GM10248 (cell line): ENCODE measurements around the gene SRRM2.

Experiments
- CTCF ChIA-PET: fragments of 300-600 bp; sonication (Branson Sonifier 250); formaldehyde crosslinking; extraction: SDS; loops from one replicate; lab custom pipeline; 2021; ENCODE audit warnings: antibody characterized with exemption; lab: Yijun Ruan, JAX
- POLR2A ChIA-PET: fragments of 350-650 bp; sonication (Branson Sonifier 250); formaldehyde crosslinking; extraction: SDS; loops from one replicate; lab custom pipeline; 2020; ENCODE audit warnings: antibody characterized with exemption; lab: Yijun Ruan, JAX
- DNase-seq: peaks from one replicate; pipeline ENCODE4 v3.0.0; 2012; ENCODE audit errors: extremely low spot score
- CTCF ChIP-seq: IDR thresholded peaks from 2 replicates; pipeline ENCODE4 v1.5.1; 2012; ENCODE audit warnings: mild to moderate bottlenecking, low read depth; ENCODE audit errors: extremely low read depth, missing control alignments, control extremely low read depth

The SRRM2 gene

GRCh38 chr16:2765462-2766404 is 13.3 kb downstream of the SRRM2 start:
- no peak for TF ChIP-seq CTCF
- DNase-seq, result no peak
- POLR2A ChIA-PET, result no interaction called here
- CTCF ChIA-PET, result interaction anchor here (1.2 to 2.1 kb wide), 3 partner anchors 10 to 103 kb away, joined by 3 to 4 read pairs (median 3); no protein-coding TSS in a partner anchor

- ChIA-PET CTCF (interaction anchor here (1.2 to 2.1 kb wide), 3 partner anchors 10 to 102 kb away, joined by 3 to 4 read pairs (median 3); no protein-coding TSS in a partner anchor), POLR2A (interaction anchor here (1.1 kb wide), 1 partner anchor 25 kb away, joined by 3 read pairs; no protein-coding TSS in a partner anchor)
- DNase-seq, result no peak
- TF ChIP-seq CTCF, result no peak
Observed at GRCh38 chr16:2766430-2767139, 14.1 kb downstream of the SRRM2 start.

- no peak for TF ChIP-seq CTCF
- no peak for DNase-seq
- ChIA-PET CTCF (interaction anchor here (1.2 to 2.1 kb wide), 3 partner anchors 9 to 101 kb away, joined by 3 to 4 read pairs (median 3); no protein-coding TSS in a partner anchor), POLR2A (interaction anchor here (0.7 to 1.4 kb wide), 4 partner anchors 8 to 94 kb away, joined by 3 to 7 read pairs (median 4); no protein-coding TSS in a partner anchor)
Observed at GRCh38 chr16:2767140-2767731, 14.8 kb downstream of the SRRM2 start.

GRCh38 chr16:2767891-2768290 is 15.5 kb downstream of the SRRM2 start:
- no peak for DNase-seq
- CTCF ChIA-PET, result interaction anchor here (2.1 kb wide), 1 partner anchor 15 kb away, joined by 4 read pairs; no protein-coding TSS in a partner anchor
- TF ChIP-seq CTCF, result no peak
- POLR2A ChIA-PET, result interaction anchor here (0.7 to 1.4 kb wide), 4 partner anchors 9 to 95 kb away, joined by 3 to 7 read pairs (median 4); no protein-coding TSS in a partner anchor

- no peak for TF ChIP-seq CTCF
- CTCF ChIA-PET, result no interaction called here
- DNase-seq, result no peak
- POLR2A ChIA-PET, result interaction anchor here (0.9 to 1.6 kb wide), 4 partner anchors 11 to 27 kb away, joined by 3 to 7 read pairs (median 4); no protein-coding TSS in a partner anchor
Observed at GRCh38 chr16:2768403-2769089, 16.1 kb downstream of the SRRM2 start.
